ENCODE results near the gene HLA-G. TPM values are rescaled to one million over a fixed set of nuclear protein-coding genes. Genes with fewer than 3 reads are reported as not detected.
"Not testable (repeated sequence)": the region's sequence is repeated elsewhere in the genome, so short reads cannot be mapped to it uniquely, and the experiment has no call there.

The HLA-G gene
- polyA plus RNA-seq (ENCODE audit: insufficient read length in 10 of 10), result 1 to 10 TPM; 1.4 to 7.8 (median 5.4) TPM
- long read RNA-seq, donor 1, result 0 reads
- long read RNA-seq, donor 2, result 0 reads
- long read RNA-seq, donor 3, result 0 reads
- long read RNA-seq, donor 4, result 0 reads
- long read RNA-seq, donor 5, result 0 reads
- long read RNA-seq, donor 6, result 0 reads
- long read RNA-seq, donor 7, result 0 reads
- long read RNA-seq, donor 8, result 0 reads
- long read RNA-seq, donor 9, result 0 reads

- peak in 1 of 3 donors; percentile 7 for DNase-seq
These were observed at the start of gene HLA-G for GRCh38 chr6:29827579-29828470. Gene HLA-G (plus strand): TSS chr6:29827825. CDS start chr6:29827845, 20 bp downstream.

- DNase-seq, result not testable (repeated sequence)
These were observed 47.5 kb upstream of the HLA-G start for GRCh38 chr6:29780019-29780698.

GRCh38 chr6:29789176-29789575 is 38.4 kb upstream of the HLA-G start:
- DNase-seq, result no peak

- no peak for DNase-seq
These were observed 37.0 kb upstream of the HLA-G start for GRCh38 chr6:29790626-29791025.

- no peak for DNase-seq
These were observed 36.5 kb upstream of the HLA-G start for GRCh38 chr6:29791162-29791561.

GRCh38 chr6:29791786-29792122 is 35.9 kb upstream of the HLA-G start:
- no peak for DNase-seq

- DNase-seq, result peak; percentile 1 to 32 (median 15)
These were observed 35.2 kb upstream of the HLA-G start for GRCh38 chr6:29792123-29793035.

- DNase-seq, result no peak
These were observed 34.6 kb upstream of the HLA-G start for GRCh38 chr6:29793036-29793356.

- no peak for DNase-seq
These were observed 33.8 kb upstream of the HLA-G start for GRCh38 chr6:29793796-29794195.

- no peak for DNase-seq
These were observed 31.6 kb upstream of the HLA-G start for GRCh38 chr6:29796026-29796425.

GRCh38 chr6:29797135-29797534 is 30.5 kb upstream of the HLA-G start:
- DNase-seq, result peak in 1 of 3 donors; percentile 64

- no peak for DNase-seq
These were observed 29.7 kb upstream of the HLA-G start for GRCh38 chr6:29797966-29798365.

- DNase-seq, result no peak
These were observed 27.4 kb upstream of the HLA-G start for GRCh38 chr6:29800254-29800653.

GRCh38 chr6:29806387-29806786 is 21.2 kb upstream of the HLA-G start:
- no peak for DNase-seq

- DNase-seq, result no peak
These were observed 18.4 kb upstream of the HLA-G start for GRCh38 chr6:29809249-29809648.

GRCh38 chr6:29810371-29810770 is 17.3 kb upstream of the HLA-G start:
- DNase-seq, result no peak

GRCh38 chr6:29811377-29811776 is 16.2 kb upstream of the HLA-G start:
- DNase-seq, result no peak

GRCh38 chr6:29813066-29813465 is 14.6 kb upstream of the HLA-G start:
- DNase-seq, result no peak

GRCh38 chr6:29813809-29814208 is 13.8 kb upstream of the HLA-G start:
- DNase-seq, result no peak

- no peak for DNase-seq
These were observed 13.1 kb upstream of the HLA-G start for GRCh38 chr6:29814379-29815117.

- DNase-seq, result no peak
These were observed 12.4 kb upstream of the HLA-G start for GRCh38 chr6:29815118-29815750.

Measured in muscle of back (tissue), 13 donors.